GM12865 (cell line): ENCODE data around the gene TCF7L2.

Experiments used
- DNase-seq: peaks from one replicate; pipeline ENCODE4 v3.0.0; 2010; ENCODE audit warnings: low read depth
- H3K4me3 ChIP-seq: 2 replicates; pipeline ENCODE4 v1.5.1; 2011; ENCODE audit warnings: mild to moderate bottlenecking, low read depth, low read length, control low read depth
- CTCF ChIP-seq: IDR thresholded peaks from 2 replicates; pipeline ENCODE4 v1.5.1; 2011; ENCODE audit warnings: low read length, control low read depth, low read depth, inconsistent platforms; ENCODE audit not compliant: insufficient read depth; ENCODE audit errors: missing control alignments

The TCF7L2 gene

GRCh38 chr10:112918771-112919170 is 31.3 kb upstream of the TCF7L2 start:
- no peak for TF ChIP-seq CTCF
- DNase-seq = no peak
- H3K4me3 ChIP-seq = no peak overlapping the region

- no peak overlapping the region for H3K4me3 ChIP-seq
- TF ChIP-seq CTCF = no peak
- no peak for DNase-seq
These were observed 30.3 kb upstream of the TCF7L2 start for GRCh38 chr10:112919721-112920120.

GRCh38 chr10:112926906-112927688 is 22.9 kb upstream of the TCF7L2 start:
- no peak overlapping the region for H3K4me3 ChIP-seq
- no peak for DNase-seq
- TF ChIP-seq CTCF = no peak

GRCh38 chr10:112927980-112928379 is 22.1 kb upstream of the TCF7L2 start:
- no peak for DNase-seq
- no peak for TF ChIP-seq CTCF

GRCh38 chr10:112932658-112933057 is 17.4 kb upstream of the TCF7L2 start:
- H3K4me3 ChIP-seq = no peak overlapping the region
- no peak for DNase-seq
- no peak for TF ChIP-seq CTCF

More at GRCh38 chr10:112927980-112928379, 22.1 kb upstream of the TCF7L2 start:
- no peak overlapping the region for H3K4me3 ChIP-seq

- TF ChIP-seq CTCF = no peak
- no peak overlapping the region for H3K4me3 ChIP-seq
- DNase-seq = no peak
These were observed 15.9 kb upstream of the TCF7L2 start for GRCh38 chr10:112934193-112934592.
